ENCODE data around the gene AFF2.

DNA sequence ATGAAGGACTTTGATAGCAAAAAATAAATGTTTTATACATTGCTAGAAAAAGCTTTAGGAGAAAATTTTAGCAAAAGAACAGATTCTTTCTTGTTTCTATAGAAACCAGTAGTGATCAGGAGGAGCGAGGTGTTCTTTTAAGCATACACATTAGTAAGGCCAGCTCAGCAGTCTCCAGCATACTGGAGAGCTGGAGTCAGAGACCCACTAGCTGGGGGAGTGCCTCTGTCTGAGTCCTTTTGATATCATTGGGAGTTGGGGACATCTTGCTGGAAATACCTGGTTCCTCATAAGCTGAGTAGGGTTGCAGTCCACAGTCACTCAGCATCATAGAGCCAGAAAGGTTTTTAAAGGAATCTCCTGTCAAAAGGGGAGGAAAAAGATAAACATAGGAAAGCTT lies 67.4 kb downstream of the AFF2 start:
- TF ChIP-seq POLR2A (IDR thresholded peaks at IDR 0.05; ENCODE audit: low read depth, low read length) (no peak), TAF1 (IDR thresholded peaks at IDR 0.05; ENCODE audit: borderline replicate concordance, low read depth, low read length) (no peak)

Measured in GM12892 (cell line).